ENCODE results near the gene PTPN7. TPM values are rescaled to one million over a fixed set of nuclear protein-coding genes. Genes with fewer than 3 reads are reported as not detected.

PTPN7 gene
- total and polyA plus RNA-seq, 2 of the 13 experiments (the other 11 are each of a cell fraction or from before 2014, with no cell fraction given) = not detected

GRCh38 chr1:202117898-202118371, 42.5 kb downstream of the PTPN7 start (continued):
- TF ChIP-seq PRPF4 (IDR thresholded peaks at IDR 0.05; ENCODE audit: low read depth, low read length, poor library complexity, severe bottlenecking) (no peak), ZNF326 (CRISPR knock-in tag; IDR thresholded peaks at IDR 0.05; ENCODE audit: borderline replicate concordance) (no peak), ZNF44 (CRISPR knock-in tag; IDR thresholded peaks at IDR 0.05) (no peak), FOXC1 (CRISPR knock-in tag; IDR thresholded peaks at IDR 0.05; ENCODE audit: borderline replicate concordance) (no peak), ZMYM2 (CRISPR knock-in tag; IDR thresholded peaks at IDR 0.05) (peak; percentile 62; the same call in 1 of the 2 replicates), RFX3 (CRISPR knock-in tag; IDR thresholded peaks at IDR 0.05) (no peak), ZNF441 (CRISPR knock-in tag; IDR thresholded peaks at IDR 0.05; ENCODE audit: borderline replicate concordance) (no peak), ZNF605 (CRISPR knock-in tag; IDR thresholded peaks at IDR 0.05) (no peak)

GRCh38 chr1:202116287-202116686, 44.1 kb downstream of the PTPN7 start:
- no peaks in the 10 kb centered on the region for H4K20me1 ChIP-seq (ENCODE audit: insufficient read depth, low read length)
- BruUV-seq (replicated peaks) = no TSS peak
- H3K4me1 ChIP-seq (ENCODE audit: insufficient read depth, low read length) = peaks cover 45% of the 10 kb centered on the region
- H2AFZ ChIP-seq (ENCODE audit: low read length) = no peak overlapping the region
- H3K27me3 ChIP-seq (ENCODE audit: control insufficient read depth in 1 of 2, insufficient read depth in 2 of 2, low read length in 2 of 2) = peaks cover 0 to 4% of the 10 kb centered on the region in 2 experiments; a peak in 1 of 5 replicates
- 82% methylated on average over 7 of the region's 8 CpGs for WGBS (ENCODE audit: low lambda C conversion rate)
- ATAC-seq (no peak), FAIRE-seq (no peak), DNase-seq (ENCODE audit: low spot score) (no peak)
- in situ Hi-C loops (cut with HindIII; ENCODE audit: extremely low pct_ligation_motif_present, low pct_unique_long_range_greater_than_20kb) (loop anchor here (5.0 kb wide), 1 partner anchor 104 kb away; the partner anchor contains the start of gene ELF3), intact Hi-C loops (cut with micrococcal nuclease; ENCODE audit: unreplicated experiment) (loop anchor here (10.0 kb wide), 1 partner anchor 221 kb away; no protein-coding TSS in a partner anchor)
- H3K36me3 ChIP-seq (replicated peaks in 1 of 2; ENCODE audit: control insufficient read depth in 1 of 2, insufficient read depth in 2 of 2, low read length in 2 of 2) = no peaks in the 10 kb centered on the region
- ChIA-PET POLR2A (interaction anchor here (2.9 kb wide), 1 partner anchor 106 kb away, joined by 18 read pairs; the partner anchor contains the start of gene ELF3), CTCF (ENCODE audit: low intra/inter-chr PET ratio, low total read pairs) (no interaction called here)
- no peak overlapping the region for H3K4me2 ChIP-seq (ENCODE audit: low read depth, low read length)
- TF ChIP-seq TCF7L2 (IDR thresholded peaks at IDR 0.05; ENCODE audit: low read depth, low read length) (no peak), TFE3 (CRISPR knock-in tag; IDR thresholded peaks at IDR 0.05) (no peak), ZFAT (CRISPR knock-in tag; conservative IDR thresholded peaks at IDR 0.05) (no peak), ZKSCAN1 (IDR thresholded peaks at IDR 0.05; ENCODE audit: low read length) (peak; percentile 27; the same call in 1 of the 2 replicates), ZFP90 (CRISPR knock-in tag; IDR thresholded peaks at IDR 0.05; ENCODE audit: borderline replicate concordance) (no peak), ZNF496 (CRISPR knock-in tag; IDR thresholded peaks at IDR 0.05; ENCODE audit: insufficient replicate concordance) (no peak), ZNF784 (CRISPR knock-in tag; IDR thresholded peaks at IDR 0.05; ENCODE audit: borderline replicate concordance) (no peak), ZNF691 (CRISPR knock-in tag; IDR thresholded peaks at IDR 0.05; ENCODE audit: borderline replicate concordance, low read depth) (no peak), BRCA1 (CRISPR knock-in tag; IDR thresholded peaks at IDR 0.05) (no peak)
- no peaks in the 10 kb centered on the region for H3K79me2 ChIP-seq (ENCODE audit: insufficient read depth, low read length)
- H3K4me3 ChIP-seq (replicated peaks in 1 of 3; ENCODE audit: insufficient read depth in 1 of 3, low read depth in 2 of 3, low read length in 3 of 3) = no peak overlapping the region
- H3K9ac ChIP-seq (ENCODE audit: insufficient read depth, low read depth, low read length) = no peak overlapping the region
- no peaks in the 10 kb centered on the region for H3K9me3 ChIP-seq (ENCODE audit: low read length)
- no peak overlapping the region for H3K27ac ChIP-seq (ENCODE audit: extremely low read length, insufficient read depth, low read length)
